NCI-H1105 treated with DMSO at 0.1 percent for 48 hours (cell line): Measurements from ENCODE around the gene RTBDN.
"Not testable (repeated sequence)": the region's sequence is repeated elsewhere in the genome, so short reads cannot be mapped to it uniquely, and the experiment has no call there.

Experiments used
- DNase-seq: peaks from one replicate; lab custom pipeline; 2025; lab: John Stamatoyannopoulos, UW

RTBDN gene

GRCh38 chr19:12817810-12818209 lies 16.6 kb downstream of the RTBDN start:
- DNase-seq: not testable (repeated sequence)

- not testable (repeated sequence) for DNase-seq
Observed at GRCh38 chr19:12817188-12817587, 17.2 kb downstream of the RTBDN start.

DNA sequence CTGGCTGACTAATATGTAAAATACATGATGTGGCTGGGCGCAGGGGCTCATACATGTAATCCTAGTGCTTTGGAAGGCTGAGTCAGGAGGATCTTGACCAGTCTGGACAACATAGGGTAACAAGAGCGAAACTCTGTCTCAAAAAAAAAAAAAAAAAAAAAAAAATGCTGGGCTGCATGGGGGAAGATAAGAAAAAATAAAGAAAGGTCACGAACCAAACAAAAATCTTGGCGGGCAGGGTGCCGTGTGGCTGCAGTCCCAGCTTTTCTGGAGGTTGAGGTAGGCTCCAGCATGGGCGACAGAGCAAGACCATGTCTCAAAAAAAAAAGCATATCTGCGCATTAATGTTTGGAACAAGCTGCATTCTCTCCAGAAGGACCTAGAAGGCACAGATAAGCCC lies 19.3 kb downstream of the RTBDN start:
- DNase-seq: no peak

GRCh38 chr19:12806242-12807081 lies 27.9 kb downstream of the RTBDN start, which contains the start of gene RNASEH2A:
RNASEH2A (plus strand) TSS chr19:12806584; CDS start chr19:12806674, 90 bp downstream.
- DNase-seq: peak; percentile 91

GRCh38 chr19:12804051-12804450 lies 30.3 kb downstream of the RTBDN start:
- DNase-seq: no peak

GRCh38 chr19:12802267-12803106 lies 31.9 kb downstream of the RTBDN start:
- no peak for DNase-seq

- peak; percentile 85 for DNase-seq
Observed at GRCh38 chr19:12801466-12802266, 32.7 kb downstream of the RTBDN start, which contains the start of the genes PRDX2 and THSD8. PRDX2 (minus strand) TSS chr19:12801800; CDS start chr19:12801261, 539 bp downstream. THSD8 (plus strand) TSS chr19:12802069; CDS start chr19:12802072, 3 bp downstream.

DNA sequence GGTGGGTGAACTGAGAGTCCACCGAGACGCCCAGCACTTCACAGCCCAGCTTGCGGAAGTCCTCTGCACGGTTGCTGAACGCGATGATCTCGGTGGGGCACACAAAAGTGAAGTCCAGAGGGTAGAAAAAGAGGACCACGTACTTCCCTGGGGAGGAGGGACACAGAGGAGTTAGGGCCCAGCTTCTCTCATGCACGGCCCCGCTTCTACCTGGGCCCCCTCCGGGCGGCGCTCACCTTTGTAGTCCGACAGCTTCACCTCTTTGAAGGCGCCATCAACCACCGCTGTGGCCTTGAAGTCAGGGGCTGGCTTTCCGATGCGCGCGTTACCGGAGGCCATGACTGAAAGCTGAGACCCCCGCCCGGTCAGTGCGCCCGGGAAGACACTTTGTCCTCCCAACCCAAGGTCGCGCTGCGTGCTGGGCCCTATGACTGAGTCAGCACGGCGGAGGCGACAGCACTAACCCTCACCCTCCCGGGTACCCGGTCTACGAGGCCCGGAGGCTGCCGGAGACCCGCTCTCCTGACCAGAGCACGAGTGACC lies 33.4 kb downstream of the RTBDN start:
- no peak for DNase-seq

- DNase-seq: no peak
Observed at GRCh38 chr19:12800466-12800770, 34.0 kb downstream of the RTBDN start.

DNA sequence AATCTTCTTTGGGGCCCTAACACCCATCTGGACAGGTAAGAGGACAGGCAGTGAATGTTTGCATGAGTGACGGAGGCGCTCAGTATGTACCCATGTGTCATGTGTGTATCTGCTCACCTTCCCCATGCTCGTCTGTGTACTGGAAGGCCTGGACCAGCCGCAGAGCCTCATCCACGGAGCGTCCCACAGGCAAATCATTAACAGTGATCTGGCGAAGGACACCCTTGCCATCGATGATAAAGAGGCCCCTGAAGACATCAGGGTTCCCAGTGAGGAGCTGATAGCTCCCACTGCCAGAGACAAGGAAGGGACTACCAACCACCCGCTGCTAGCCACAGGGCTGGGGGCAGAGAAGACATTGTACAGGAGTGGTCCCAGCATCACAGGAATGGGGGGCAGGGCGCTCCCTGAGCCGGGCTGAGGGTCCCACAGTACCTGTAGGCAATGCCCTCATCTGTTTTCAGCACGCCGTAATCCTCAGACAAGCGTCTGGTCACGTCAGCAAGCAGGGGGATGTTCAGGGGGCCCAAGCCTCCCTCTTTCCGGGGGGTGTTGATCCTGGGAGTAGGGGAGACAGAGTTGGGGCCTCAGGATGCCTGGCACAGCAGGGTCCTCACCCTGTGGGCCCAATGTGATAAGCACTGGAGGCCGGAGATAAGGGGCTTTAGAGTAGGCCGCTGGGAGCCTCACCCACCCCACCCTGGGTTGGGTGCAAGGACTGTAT lies 34.5 kb downstream of the RTBDN start:
- no peak for DNase-seq

DNA sequence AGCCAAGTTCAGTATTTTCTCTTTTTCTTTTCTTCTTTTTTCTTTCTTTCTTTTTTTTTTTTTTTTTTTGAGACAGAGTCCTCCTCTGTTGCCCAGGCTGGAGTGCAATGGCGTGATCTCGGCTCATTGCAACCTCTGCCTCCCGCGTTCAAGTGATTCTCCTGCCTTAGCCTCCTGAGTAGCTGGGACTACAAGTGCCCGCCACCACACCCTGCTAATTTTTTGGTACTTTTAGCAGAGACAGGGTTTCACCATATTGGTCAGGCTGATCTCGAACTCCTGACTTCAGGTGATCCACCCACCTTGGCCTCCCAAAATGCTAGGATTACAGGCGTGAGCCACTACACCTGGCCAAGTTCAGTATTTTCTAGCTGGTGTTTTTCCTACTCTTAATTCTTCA lies 36.8 kb downstream of the RTBDN start:
- DNase-seq: not testable (repeated sequence)

DNA sequence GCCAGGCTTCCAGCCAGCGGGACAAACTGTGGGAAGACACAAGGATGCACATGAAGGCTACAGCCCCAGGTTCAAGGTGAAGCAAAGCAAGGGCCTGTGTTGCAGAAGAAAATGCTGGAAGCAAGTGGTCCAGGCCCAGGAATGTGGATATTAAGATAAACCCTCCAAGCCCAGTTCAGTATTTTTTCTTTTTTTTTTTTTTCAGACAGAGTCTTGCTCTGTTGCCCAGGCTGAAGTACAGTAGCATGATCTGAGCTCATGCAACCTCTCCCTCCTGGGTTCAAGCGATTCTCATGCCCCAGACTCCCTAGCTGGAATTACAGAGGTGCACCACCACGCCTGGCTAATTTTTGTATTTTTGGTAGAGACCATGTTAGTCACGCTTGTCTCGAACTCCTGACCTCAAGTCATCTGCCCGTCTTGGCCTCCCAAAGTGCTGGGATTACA lies 37.2 kb downstream of the RTBDN start:
- no peak for DNase-seq

DNA sequence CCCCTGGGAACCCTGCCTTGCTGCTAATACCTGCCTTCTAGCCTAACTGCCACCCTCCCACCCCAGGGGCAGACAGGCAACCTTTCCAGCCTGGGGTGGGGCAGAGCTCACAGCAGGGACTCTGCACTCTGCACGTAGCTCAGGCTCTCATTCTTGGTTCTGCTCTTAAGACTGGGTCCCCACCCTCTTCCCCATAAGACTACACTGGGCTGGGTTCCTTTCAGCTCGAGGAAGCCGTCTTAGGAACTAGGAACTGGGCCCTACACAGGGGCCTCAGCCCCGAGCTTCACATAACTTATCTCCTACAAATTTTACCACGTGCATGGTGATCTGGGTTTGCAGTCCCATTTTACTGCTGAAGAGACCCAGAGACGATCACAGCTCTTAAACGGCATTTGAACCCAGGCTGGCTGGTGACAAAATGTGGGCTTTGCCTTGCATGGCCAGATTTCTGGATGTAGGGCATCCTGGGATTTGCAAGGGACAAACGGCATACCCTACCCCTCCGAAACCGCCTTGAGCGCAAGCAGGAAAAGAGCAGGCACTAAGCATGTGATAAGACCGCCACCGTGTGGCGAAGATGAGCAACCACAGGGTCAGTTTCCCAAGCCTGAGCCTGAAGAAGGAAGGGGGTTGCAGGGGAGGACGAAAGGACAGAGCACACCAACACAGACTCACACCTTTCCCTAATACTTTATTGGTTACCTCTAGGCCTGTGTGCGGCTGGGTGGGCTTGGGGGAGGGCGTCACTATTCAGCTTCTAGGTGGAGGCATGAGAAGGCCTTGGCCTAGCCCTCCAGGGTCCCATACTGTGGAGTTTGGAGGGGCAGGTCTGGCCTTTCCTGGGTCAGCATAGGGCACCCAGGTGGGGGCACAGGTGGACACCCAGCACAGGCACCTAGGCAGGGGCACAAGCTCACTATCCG lies 38.0 kb downstream of the RTBDN start:
- DNase-seq: peak; percentile 87

DNA sequence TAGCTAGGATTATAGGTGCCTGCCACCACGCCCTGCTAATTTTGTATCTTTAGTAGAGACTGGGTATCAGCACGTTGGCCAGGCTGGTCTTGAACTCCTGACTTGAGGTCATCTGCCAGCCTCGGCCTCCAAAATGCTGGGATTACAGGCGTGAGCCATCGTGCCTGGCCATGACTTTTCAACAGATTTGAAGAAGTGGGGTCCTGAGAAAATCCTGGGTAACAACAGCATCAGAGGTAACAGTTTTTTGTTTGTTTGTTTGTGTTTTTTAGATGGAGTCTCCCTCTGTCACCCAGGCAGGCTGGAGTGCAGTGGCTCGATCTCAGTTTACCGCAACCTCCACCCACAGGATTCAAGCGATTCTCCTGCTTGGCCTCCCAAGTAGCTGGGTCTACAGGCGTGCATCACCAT lies 39.4 kb downstream of the RTBDN start:
- DNase-seq: no peak

GRCh38 chr19:12794196-12794941 lies 40.0 kb downstream of the RTBDN start:
- no peak for DNase-seq

DNA sequence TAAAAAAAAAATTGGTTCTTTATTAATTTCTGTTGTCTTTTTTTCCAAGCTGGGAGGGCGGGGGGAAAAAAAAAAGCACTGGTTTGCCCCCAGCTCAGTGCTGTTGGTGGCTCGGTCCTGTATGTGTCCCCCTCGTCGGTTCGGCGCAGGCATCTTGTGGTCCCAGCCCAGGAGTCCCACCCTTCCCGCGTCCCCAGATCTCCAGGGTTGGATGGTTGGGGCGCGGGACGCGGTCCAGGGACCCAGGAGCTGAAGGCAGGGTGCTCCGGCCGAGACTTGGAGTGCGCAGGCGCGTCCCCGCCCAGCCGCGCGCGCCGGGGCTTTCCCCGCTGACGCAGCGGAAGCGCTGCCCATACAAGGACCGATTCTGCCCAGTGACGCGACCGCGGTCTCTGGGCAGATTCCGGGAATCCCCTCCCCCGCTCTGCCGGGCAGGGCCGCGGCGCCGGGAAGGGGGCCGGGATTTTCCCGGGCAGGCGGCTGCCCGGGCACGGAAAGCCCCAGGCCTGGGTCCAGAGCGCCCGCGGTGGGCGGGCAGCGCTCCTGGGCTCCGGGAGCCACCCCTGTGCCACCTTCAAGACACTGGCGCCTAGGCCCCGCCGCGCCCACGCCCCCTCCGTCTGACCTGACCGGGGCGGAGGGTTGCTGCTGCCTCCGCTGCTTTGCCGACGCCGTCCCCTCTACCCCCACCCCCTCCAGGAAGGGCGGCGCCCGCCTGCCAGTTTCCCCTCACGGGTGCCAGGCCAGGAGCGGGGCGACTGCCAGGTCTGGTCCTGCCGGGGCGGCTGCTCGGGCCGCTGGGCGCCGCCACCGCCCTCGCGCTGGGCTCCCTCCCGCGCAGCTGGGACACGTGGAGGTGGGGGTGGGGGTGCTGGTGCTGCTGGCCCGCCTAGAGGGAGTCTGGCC lies 40.8 kb downstream of the RTBDN start:
- DNase-seq: peak; percentile 88

DNA sequence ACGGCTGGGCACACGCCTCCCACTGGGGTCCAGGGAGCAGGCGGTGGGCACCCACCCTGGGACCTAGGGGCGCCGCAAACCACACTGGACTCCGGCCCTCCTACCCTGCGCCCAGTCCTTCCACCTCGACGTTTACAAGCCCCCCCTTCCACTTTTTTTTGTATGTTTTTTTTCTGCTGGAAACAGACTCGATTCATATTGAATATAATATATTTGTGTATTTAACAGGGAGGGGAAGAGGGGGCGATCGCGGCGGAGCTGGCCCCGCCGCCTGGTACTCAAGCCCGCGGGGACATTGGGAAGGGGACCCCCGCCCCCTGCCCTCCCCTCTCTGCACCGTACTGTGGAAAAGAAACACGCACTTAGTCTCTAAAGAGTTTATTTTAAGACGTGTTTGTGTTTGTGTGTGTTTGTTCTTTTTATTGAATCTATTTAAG lies 41.5 kb downstream of the RTBDN start:
- DNase-seq: no peak
